ENCODE data around the gene STK32B. TPM values are rescaled to one million over a fixed set of nuclear protein-coding genes. Genes with fewer than 3 reads are reported as not detected.

The STK32B gene
- total and polyA plus RNA-seq, 2 experiments from 2014 or later = 0.71 to 2.3 TPM

DNA sequence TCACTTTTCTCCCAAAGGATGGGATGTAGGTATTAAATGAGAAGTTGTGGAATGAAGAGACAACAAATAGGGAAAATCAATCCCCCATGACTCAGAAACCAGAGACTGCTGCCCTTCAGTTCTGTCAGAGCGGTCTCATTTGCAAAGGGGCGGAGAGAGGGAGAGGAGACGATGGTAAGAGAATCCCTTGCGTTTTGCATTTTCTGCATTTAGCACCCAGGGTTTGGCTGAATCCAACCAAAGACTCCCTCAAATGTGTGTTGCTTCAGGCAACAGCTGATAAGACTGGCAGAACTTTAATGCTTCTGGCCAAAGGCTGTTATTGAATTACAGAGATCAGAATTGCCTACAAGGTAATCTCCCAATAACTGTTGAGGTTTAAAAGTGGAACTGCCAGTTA, 426.9 kb downstream of the STK32B start:
- Mint-ChIP-seq H3K4me1 (peaks cover 9% of the 10 kb centered on the region; the same call in 2 of the 3 replicates), H3K27me3 (ENCODE audit: insufficient read depth, low read depth, poor library complexity) (peaks cover 8% of the 10 kb centered on the region), H3K27ac (no peak overlapping the region), H3K36me3 (ENCODE audit: low read depth) (no peaks in the 10 kb centered on the region; the same call in 2 of the 3 replicates), H3K9me3 (peaks cover 20% of the 10 kb centered on the region), H3K4me3 (no peak overlapping the region)
- H3K36me3 ChIP-seq (ENCODE audit: insufficient read depth) = no peaks in the 10 kb centered on the region
- no peaks in the 10 kb centered on the region for H3K79me2 ChIP-seq (replicated peaks; ENCODE audit: insufficient read depth)
- H3K27me3 ChIP-seq (ENCODE audit: insufficient read depth) = no peaks in the 10 kb centered on the region
- H3K4me2 ChIP-seq = no peak overlapping the region
- H3K4me1 ChIP-seq (ENCODE audit: insufficient read depth) = peaks cover 9% of the 10 kb centered on the region
- H2AFZ ChIP-seq = peak overlapping the region; percentile 18; the same call in 1 of the 2 replicates
- H3F3A ChIP-seq (replicated peaks; ENCODE audit: low read depth) = no peaks in the 10 kb centered on the region
- H3K27ac ChIP-seq (ENCODE audit: low read depth) = no peak overlapping the region
- no peaks in the 10 kb centered on the region for H3K9me2 ChIP-seq (ENCODE audit: insufficient read depth)
- DNase-seq (ENCODE audit: low spot score) (peak; percentile 25), ATAC-seq (peak; percentile 71)
- H4K20me1 ChIP-seq (replicated peaks; ENCODE audit: insufficient read depth) = no peaks in the 10 kb centered on the region
- TF ChIP-seq, protein P1, sequence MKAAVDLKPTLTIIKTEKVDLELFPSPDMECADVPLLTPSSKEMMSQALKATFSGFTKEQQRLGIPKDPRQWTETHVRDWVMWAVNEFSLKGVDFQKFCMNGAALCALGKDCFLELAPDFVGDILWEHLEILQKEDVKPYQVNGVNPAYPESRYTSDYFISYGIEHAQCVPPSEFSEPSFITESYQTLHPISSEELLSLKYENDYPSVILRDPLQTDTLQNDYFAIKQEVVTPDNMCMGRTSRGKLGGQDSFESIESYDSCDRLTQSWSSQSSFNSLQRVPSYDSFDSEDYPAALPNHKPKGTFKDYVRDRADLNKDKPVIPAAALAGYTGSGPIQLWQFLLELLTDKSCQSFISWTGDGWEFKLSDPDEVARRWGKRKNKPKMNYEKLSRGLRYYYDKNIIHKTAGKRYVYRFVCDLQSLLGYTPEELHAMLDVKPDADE (IDR thresholded peaks at IDR 0.05) = no peak
- TF ChIP-seq ZNF114 (CRISPR knock-in tag; IDR thresholded peaks at IDR 0.05) = no peak
- TF ChIP-seq, protein P2, sequence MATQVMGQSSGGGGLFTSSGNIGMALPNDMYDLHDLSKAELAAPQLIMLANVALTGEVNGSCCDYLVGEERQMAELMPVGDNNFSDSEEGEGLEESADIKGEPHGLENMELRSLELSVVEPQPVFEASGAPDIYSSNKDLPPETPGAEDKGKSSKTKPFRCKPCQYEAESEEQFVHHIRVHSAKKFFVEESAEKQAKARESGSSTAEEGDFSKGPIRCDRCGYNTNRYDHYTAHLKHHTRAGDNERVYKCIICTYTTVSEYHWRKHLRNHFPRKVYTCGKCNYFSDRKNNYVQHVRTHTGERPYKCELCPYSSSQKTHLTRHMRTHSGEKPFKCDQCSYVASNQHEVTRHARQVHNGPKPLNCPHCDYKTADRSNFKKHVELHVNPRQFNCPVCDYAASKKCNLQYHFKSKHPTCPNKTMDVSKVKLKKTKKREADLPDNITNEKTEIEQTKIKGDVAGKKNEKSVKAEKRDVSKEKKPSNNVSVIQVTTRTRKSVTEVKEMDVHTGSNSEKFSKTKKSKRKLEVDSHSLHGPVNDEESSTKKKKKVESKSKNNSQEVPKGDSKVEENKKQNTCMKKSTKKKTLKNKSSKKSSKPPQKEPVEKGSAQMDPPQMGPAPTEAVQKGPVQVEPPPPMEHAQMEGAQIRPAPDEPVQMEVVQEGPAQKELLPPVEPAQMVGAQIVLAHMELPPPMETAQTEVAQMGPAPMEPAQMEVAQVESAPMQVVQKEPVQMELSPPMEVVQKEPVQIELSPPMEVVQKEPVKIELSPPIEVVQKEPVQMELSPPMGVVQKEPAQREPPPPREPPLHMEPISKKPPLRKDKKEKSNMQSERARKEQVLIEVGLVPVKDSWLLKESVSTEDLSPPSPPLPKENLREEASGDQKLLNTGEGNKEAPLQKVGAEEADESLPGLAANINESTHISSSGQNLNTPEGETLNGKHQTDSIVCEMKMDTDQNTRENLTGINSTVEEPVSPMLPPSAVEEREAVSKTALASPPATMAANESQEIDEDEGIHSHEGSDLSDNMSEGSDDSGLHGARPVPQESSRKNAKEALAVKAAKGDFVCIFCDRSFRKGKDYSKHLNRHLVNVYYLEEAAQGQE (IDR thresholded peaks at IDR 0.05; ENCODE audit: unreplicated experiment) = no peak
- TF ChIP-seq, protein P3, sequence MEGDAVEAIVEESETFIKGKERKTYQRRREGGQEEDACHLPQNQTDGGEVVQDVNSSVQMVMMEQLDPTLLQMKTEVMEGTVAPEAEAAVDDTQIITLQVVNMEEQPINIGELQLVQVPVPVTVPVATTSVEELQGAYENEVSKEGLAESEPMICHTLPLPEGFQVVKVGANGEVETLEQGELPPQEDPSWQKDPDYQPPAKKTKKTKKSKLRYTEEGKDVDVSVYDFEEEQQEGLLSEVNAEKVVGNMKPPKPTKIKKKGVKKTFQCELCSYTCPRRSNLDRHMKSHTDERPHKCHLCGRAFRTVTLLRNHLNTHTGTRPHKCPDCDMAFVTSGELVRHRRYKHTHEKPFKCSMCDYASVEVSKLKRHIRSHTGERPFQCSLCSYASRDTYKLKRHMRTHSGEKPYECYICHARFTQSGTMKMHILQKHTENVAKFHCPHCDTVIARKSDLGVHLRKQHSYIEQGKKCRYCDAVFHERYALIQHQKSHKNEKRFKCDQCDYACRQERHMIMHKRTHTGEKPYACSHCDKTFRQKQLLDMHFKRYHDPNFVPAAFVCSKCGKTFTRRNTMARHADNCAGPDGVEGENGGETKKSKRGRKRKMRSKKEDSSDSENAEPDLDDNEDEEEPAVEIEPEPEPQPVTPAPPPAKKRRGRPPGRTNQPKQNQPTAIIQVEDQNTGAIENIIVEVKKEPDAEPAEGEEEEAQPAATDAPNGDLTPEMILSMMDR (conservative IDR thresholded peaks at IDR 0.05; ENCODE audit: low read depth in 2 of 2) = no peak
- no peak for TF ChIP-seq EZH2phosphoT487 (IDR thresholded peaks at IDR 0.05; ENCODE audit: unreplicated experiment)
- no peak for TF ChIP-seq CREB1 (CRISPR knock-in tag; IDR thresholded peaks at IDR 0.05; ENCODE audit: low read depth)
- no peak for TF ChIP-seq POLR2AphosphoS5 (IDR thresholded peaks at IDR 0.05; ENCODE audit: low read depth)
- no peak for TF ChIP-seq NANOG (IDR thresholded peaks at IDR 0.05; ENCODE audit: borderline replicate concordance)
- TF ChIP-seq, protein P4, sequence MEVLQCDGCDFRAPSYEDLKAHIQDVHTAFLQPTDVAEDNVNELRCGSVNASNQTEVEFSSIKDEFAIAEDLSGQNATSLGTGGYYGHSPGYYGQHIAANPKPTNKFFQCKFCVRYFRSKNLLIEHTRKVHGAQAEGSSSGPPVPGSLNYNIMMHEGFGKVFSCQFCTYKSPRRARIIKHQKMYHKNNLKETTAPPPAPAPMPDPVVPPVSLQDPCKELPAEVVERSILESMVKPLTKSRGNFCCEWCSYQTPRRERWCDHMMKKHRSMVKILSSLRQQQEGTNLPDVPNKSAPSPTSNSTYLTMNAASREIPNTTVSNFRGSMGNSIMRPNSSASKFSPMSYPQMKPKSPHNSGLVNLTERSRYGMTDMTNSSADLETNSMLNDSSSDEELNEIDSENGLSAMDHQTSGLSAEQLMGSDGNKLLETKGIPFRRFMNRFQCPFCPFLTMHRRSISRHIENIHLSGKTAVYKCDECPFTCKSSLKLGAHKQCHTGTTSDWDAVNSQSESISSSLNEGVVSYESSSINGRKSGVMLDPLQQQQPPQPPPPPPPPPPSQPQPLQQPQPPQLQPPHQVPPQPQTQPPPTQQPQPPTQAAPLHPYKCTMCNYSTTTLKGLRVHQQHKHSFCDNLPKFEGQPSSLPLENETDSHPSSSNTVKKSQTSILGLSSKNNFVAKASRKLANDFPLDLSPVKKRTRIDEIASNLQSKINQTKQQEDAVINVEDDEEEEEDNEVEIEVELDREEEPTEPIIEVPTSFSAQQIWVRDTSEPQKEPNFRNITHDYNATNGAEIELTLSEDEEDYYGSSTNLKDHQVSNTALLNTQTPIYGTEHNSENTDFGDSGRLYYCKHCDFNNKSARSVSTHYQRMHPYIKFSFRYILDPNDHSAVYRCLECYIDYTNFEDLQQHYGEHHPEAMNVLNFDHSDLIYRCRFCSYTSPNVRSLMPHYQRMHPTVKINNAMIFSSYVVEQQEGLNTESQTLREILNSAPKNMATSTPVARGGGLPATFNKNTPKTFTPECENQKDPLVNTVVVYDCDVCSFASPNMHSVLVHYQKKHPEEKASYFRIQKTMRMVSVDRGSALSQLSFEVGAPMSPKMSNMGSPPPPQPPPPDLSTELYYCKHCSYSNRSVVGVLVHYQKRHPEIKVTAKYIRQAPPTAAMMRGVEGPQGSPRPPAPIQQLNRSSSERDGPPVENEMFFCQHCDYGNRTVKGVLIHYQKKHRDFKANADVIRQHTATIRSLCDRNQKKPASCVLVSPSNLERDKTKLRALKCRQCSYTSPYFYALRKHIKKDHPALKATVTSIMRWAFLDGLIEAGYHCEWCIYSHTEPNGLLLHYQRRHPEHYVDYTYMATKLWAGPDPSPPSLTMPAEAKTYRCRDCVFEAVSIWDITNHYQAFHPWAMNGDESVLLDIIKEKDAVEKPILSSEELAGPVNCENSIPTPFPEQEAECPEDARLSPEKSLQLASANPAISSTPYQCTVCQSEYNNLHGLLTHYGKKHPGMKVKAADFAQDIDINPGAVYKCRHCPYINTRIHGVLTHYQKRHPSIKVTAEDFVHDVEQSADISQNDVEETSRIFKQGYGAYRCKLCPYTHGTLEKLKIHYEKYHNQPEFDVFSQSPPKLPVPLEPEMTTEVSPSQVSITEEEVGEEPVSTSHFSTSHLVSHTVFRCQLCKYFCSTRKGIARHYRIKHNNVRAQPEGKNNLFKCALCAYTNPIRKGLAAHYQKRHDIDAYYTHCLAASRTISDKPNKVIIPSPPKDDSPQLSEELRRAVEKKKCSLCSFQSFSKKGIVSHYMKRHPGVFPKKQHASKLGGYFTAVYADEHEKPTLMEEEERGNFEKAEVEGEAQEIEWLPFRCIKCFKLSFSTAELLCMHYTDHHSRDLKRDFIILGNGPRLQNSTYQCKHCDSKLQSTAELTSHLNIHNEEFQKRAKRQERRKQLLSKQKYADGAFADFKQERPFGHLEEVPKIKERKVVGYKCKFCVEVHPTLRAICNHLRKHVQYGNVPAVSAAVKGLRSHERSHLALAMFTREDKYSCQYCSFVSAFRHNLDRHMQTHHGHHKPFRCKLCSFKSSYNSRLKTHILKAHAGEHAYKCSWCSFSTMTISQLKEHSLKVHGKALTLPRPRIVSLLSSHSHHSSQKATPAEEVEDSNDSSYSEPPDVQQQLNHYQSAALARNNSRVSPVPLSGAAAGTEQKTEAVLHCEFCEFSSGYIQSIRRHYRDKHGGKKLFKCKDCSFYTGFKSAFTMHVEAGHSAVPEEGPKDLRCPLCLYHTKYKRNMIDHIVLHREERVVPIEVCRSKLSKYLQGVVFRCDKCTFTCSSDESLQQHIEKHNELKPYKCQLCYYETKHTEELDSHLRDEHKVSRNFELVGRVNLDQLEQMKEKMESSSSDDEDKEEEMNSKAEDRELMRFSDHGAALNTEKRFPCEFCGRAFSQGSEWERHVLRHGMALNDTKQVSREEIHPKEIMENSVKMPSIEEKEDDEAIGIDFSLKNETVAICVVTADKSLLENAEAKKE (CRISPR knock-in tag; IDR thresholded peaks at IDR 0.05) = no peak
- no peak for TF ChIP-seq JUNB (IDR thresholded peaks at IDR 0.05; ENCODE audit: unreplicated experiment)
- TF ChIP-seq EZH2 (IDR thresholded peaks at IDR 0.05; ENCODE audit: low read depth, unreplicated experiment) = no peak
- TF ChIP-seq STAT1 (IDR thresholded peaks at IDR 0.05; ENCODE audit: unreplicated experiment) = no peak
- TF ChIP-seq ZNF331 (CRISPR knock-in tag; IDR thresholded peaks at IDR 0.05; ENCODE audit: low read depth) = no peak
- H3K4me3 ChIP-seq = no peak overlapping the region
